HPDE6-E6E7 (cell line): ENCODE data around the gene BRD7.

Source experiments
- DNase-seq: peaks from one replicate; pipeline ENCODE4 v3.0.0; 2011; ENCODE audit warnings: missing footprints; ENCODE audit errors: extremely low spot score

Gene BRD7

GRCh38 chr16:50389900-50390299, 21.1 kb upstream of the BRD7 start:
- DNase-seq: no peak

- no peak for DNase-seq
Observed at GRCh38 chr16:50388496-50388895, 19.7 kb upstream of the BRD7 start.

GRCh38 chr16:50386774-50387173, 18.0 kb upstream of the BRD7 start:
- no peak for DNase-seq

GRCh38 chr16:50386139-50386538, 17.4 kb upstream of the BRD7 start:
- no peak for DNase-seq

GRCh38 chr16:50384500-50385135, 15.8 kb upstream of the BRD7 start:
- DNase-seq: no peak

- no peak for DNase-seq
Observed at GRCh38 chr16:50381679-50382440, 13.1 kb upstream of the BRD7 start.

GRCh38 chr16:50378417-50378816, 9.6 kb upstream of the BRD7 start:
- DNase-seq: no peak

GRCh38 chr16:50377001-50377400, 8.2 kb upstream of the BRD7 start:
- no peak for DNase-seq

GRCh38 chr16:50373780-50374179, 5.0 kb upstream of the BRD7 start:
- DNase-seq: no peak

GRCh38 chr16:50373345-50373701, 4.5 kb upstream of the BRD7 start:
- DNase-seq: no peak

GRCh38 chr16:50372611-50373344, 4.0 kb upstream of the BRD7 start:
- peak; percentile 48 for DNase-seq

- DNase-seq: no peak
Observed at GRCh38 chr16:50371936-50372595, 3.3 kb upstream of the BRD7 start.

- DNase-seq: no peak
Observed at GRCh38 chr16:50371036-50371716, 2.4 kb upstream of the BRD7 start.

- no peak for DNase-seq
Observed at GRCh38 chr16:50369133-50369804, 481 bp upstream of the BRD7 start.

- DNase-seq: no peak
Observed at GRCh38 chr16:50367777-50368409, 895 bp downstream of the BRD7 start.

GRCh38 chr16:50365791-50366575, 2.8 kb downstream of the BRD7 start:
- no peak for DNase-seq

GRCh38 chr16:50363656-50364055, 5.1 kb downstream of the BRD7 start:
- no peak for DNase-seq

GRCh38 chr16:50360779-50361178, 8.0 kb downstream of the BRD7 start:
- DNase-seq: no peak

GRCh38 chr16:50360033-50360778, 8.6 kb downstream of the BRD7 start:
- peak; percentile 41 for DNase-seq
